Activated naive CD4-positive, alpha-beta T cell treated with Interleukin-2 at 50 U/mL for 16 hours (primary cell): Measurements from ENCODE around the gene USP35.

Experiments
- DNase-seq: peaks from one replicate; pipeline ENCODE4 v3.0.0-alpha.2; 2020

USP35 gene

GRCh38 chr11:78188286-78189173 lies at the start of gene USP35, which contains the start of gene KCTD21:
TSS of gene USP35 (plus strand) at chr11:78188919. CDS start at chr11:78196246, 7,327 bp downstream.
TSS of gene KCTD21 (minus strand) at chr11:78188626. CDS start at chr11:78174554, 14,072 bp downstream.
- DNase-seq: peak; percentile 95

- peak; percentile 98 for DNase-seq
Observed at GRCh38 chr11:78139422-78140391, 49.0 kb upstream of the USP35 start, which contains the start of gene ALG8. TSS of gene ALG8 (minus strand) at chr11:78139626. CDS start at chr11:78139588, 38 bp downstream.

- DNase-seq: no peak
Observed at GRCh38 chr11:78140392-78141077, 48.2 kb upstream of the USP35 start.

- DNase-seq: no peak
Observed at GRCh38 chr11:78145511-78146025, 43.2 kb upstream of the USP35 start.

- no peak for DNase-seq
Observed at GRCh38 chr11:78147807-78148206, 40.9 kb upstream of the USP35 start.

GRCh38 chr11:78149646-78150045 lies 39.1 kb upstream of the USP35 start:
- DNase-seq: no peak

GRCh38 chr11:78150346-78150745 lies 38.4 kb upstream of the USP35 start:
- no peak for DNase-seq

GRCh38 chr11:78150754-78151153 lies 38.0 kb upstream of the USP35 start:
- no peak for DNase-seq

GRCh38 chr11:78151804-78152203 lies 36.9 kb upstream of the USP35 start:
- DNase-seq: no peak

GRCh38 chr11:78156127-78156844 lies 32.4 kb upstream of the USP35 start:
- no peak for DNase-seq

- no peak for DNase-seq
Observed at GRCh38 chr11:78158987-78159652, 29.6 kb upstream of the USP35 start.

- no peak for DNase-seq
Observed at GRCh38 chr11:78160557-78160956, 28.2 kb upstream of the USP35 start.

- DNase-seq: no peak
Observed at GRCh38 chr11:78161346-78161745, 27.4 kb upstream of the USP35 start.

GRCh38 chr11:78161962-78162371 lies 26.8 kb upstream of the USP35 start:
- no peak for DNase-seq

GRCh38 chr11:78163828-78164227 lies 24.9 kb upstream of the USP35 start:
- no peak for DNase-seq

- no peak for DNase-seq
Observed at GRCh38 chr11:78164471-78164870, 24.2 kb upstream of the USP35 start.

- no peak for DNase-seq
Observed at GRCh38 chr11:78166855-78167469, 21.8 kb upstream of the USP35 start.

- DNase-seq: no peak
Observed at GRCh38 chr11:78168539-78169477, 19.9 kb upstream of the USP35 start.

GRCh38 chr11:78170413-78170812 lies 18.3 kb upstream of the USP35 start:
- DNase-seq: no peak
